ENCODE results near the gene MEA1.

Gene MEA1

GRCh38 chr6:42968783-42969182, 45.0 kb downstream of the MEA1 start:
- no peaks in the 10 kb centered on the region for H3K9me2 ChIP-seq (replicated peaks; ENCODE audit: low read depth, low read length)
- H3K79me2 ChIP-seq (ENCODE audit: insufficient read depth, low read length): no peaks in the 10 kb centered on the region
- no peak for TF ChIP-seq EZH2phosphoT487 (IDR thresholded peaks at IDR 0.05; ENCODE audit: borderline replicate concordance)
- no peak for TF ChIP-seq CTCF (conservative IDR thresholded peaks at IDR 0.05; ENCODE audit: low read length)
- H3K36me3 ChIP-seq (ENCODE audit: insufficient read depth, low read length): no peaks in the 10 kb centered on the region
- no peaks in the 10 kb centered on the region for H3K27me3 ChIP-seq (ENCODE audit: insufficient read depth, low read length, poor library complexity, severe bottlenecking)
- H2AFZ ChIP-seq (ENCODE audit: low read length): no peak overlapping the region
- no peaks in the 10 kb centered on the region for H4K20me1 ChIP-seq (ENCODE audit: insufficient read depth, low read length, poor library complexity, severe bottlenecking)
- H3K9ac ChIP-seq (ENCODE audit: low read depth, low read length, poor library complexity, severe bottlenecking): no peak overlapping the region
- H3K4me2 ChIP-seq (ENCODE audit: low read depth, low read length, poor library complexity, severe bottlenecking): no peak overlapping the region
- no peak overlapping the region for H3K4me3 ChIP-seq (ENCODE audit: low read length, poor library complexity, severe bottlenecking)
- no peaks in the 10 kb centered on the region for H3F3A ChIP-seq (ENCODE audit: low read depth)
- H3K4me1 ChIP-seq (ENCODE audit: insufficient read depth, low read length, poor library complexity, severe bottlenecking): no peaks in the 10 kb centered on the region
- no peaks in the 10 kb centered on the region for H3K9me3 ChIP-seq (ENCODE audit: insufficient read depth, low read depth, low read length)

- Histone ChIP-seq H3K79me2 (ENCODE audit: insufficient read depth, low read length) (no peaks in the 10 kb centered on the region), H3K4me1 (ENCODE audit: insufficient read depth, low read length, poor library complexity, severe bottlenecking) (no peaks in the 10 kb centered on the region), H3K4me2 (ENCODE audit: low read depth, low read length, poor library complexity, severe bottlenecking) (no peak overlapping the region), H3K9me3 (ENCODE audit: insufficient read depth, low read depth, low read length) (no peaks in the 10 kb centered on the region), H3K9ac (ENCODE audit: low read depth, low read length, poor library complexity, severe bottlenecking) (no peak overlapping the region), H3K9me2 (replicated peaks; ENCODE audit: low read depth, low read length) (no peaks in the 10 kb centered on the region), H3K4me3 (ENCODE audit: low read length, poor library complexity, severe bottlenecking) (no peak overlapping the region), H3K36me3 (ENCODE audit: insufficient read depth, low read length) (no peaks in the 10 kb centered on the region), H3K27me3 (ENCODE audit: insufficient read depth, low read length, poor library complexity, severe bottlenecking) (no peaks in the 10 kb centered on the region), H4K20me1 (ENCODE audit: insufficient read depth, low read length, poor library complexity, severe bottlenecking) (no peaks in the 10 kb centered on the region), H2AFZ (ENCODE audit: low read length) (no peak overlapping the region), H3F3A (ENCODE audit: low read depth) (no peaks in the 10 kb centered on the region)
- no peak for TF ChIP-seq CTCF (conservative IDR thresholded peaks at IDR 0.05; ENCODE audit: low read length)
- TF ChIP-seq EZH2phosphoT487 (IDR thresholded peaks at IDR 0.05; ENCODE audit: borderline replicate concordance): no peak
These were observed 45.5 kb downstream of the MEA1 start for GRCh38 chr6:42968126-42968701.

- Histone ChIP-seq H4K20me1 (ENCODE audit: insufficient read depth, low read length, poor library complexity, severe bottlenecking) (no peaks in the 10 kb centered on the region), H2AFZ (ENCODE audit: low read length) (no peak overlapping the region), H3K4me2 (ENCODE audit: low read depth, low read length, poor library complexity, severe bottlenecking) (no peak overlapping the region), H3K4me1 (ENCODE audit: insufficient read depth, low read length, poor library complexity, severe bottlenecking) (no peaks in the 10 kb centered on the region), H3K36me3 (ENCODE audit: insufficient read depth, low read length) (no peaks in the 10 kb centered on the region), H3K9ac (ENCODE audit: low read depth, low read length, poor library complexity, severe bottlenecking) (no peak overlapping the region), H3K9me3 (ENCODE audit: insufficient read depth, low read depth, low read length) (no peaks in the 10 kb centered on the region), H3K27me3 (ENCODE audit: insufficient read depth, low read length, poor library complexity, severe bottlenecking) (no peaks in the 10 kb centered on the region), H3K4me3 (ENCODE audit: low read length, poor library complexity, severe bottlenecking) (no peak overlapping the region), H3F3A (ENCODE audit: low read depth) (no peaks in the 10 kb centered on the region), H3K9me2 (replicated peaks; ENCODE audit: low read depth, low read length) (no peaks in the 10 kb centered on the region), H3K79me2 (ENCODE audit: insufficient read depth, low read length) (no peaks in the 10 kb centered on the region)
- no peak for TF ChIP-seq EZH2phosphoT487 (IDR thresholded peaks at IDR 0.05; ENCODE audit: borderline replicate concordance)
- no peak for TF ChIP-seq CTCF (conservative IDR thresholded peaks at IDR 0.05; ENCODE audit: low read length)
These were observed 46.5 kb downstream of the MEA1 start for GRCh38 chr6:42967228-42967627.
